ENCODE results near the gene NFX1.
"Not testable (repeated sequence)": the region's sequence is repeated elsewhere in the genome, so short reads cannot be mapped to it uniquely, and the experiment has no call there.

The NFX1 gene

GRCh38 chr9:33331377-33331891 is 41.1 kb downstream of the NFX1 start:
- TF ChIP-seq ESRRG (CRISPR knock-in tag; IDR thresholded peaks at IDR 0.05) (no peak), CSDC2 (CRISPR knock-in tag; IDR thresholded peaks at IDR 0.05) (no peak), TSHZ2 (CRISPR knock-in tag; IDR thresholded peaks at IDR 0.05) (no peak), CSRNP3 (CRISPR knock-in tag; IDR thresholded peaks at IDR 0.05) (no peak), PPARA (CRISPR knock-in tag; IDR thresholded peaks at IDR 0.05; ENCODE audit: borderline replicate concordance) (no peak), CREB5 (CRISPR knock-in tag; IDR thresholded peaks at IDR 0.05; ENCODE audit: low read depth) (no peak), BACH2 (CRISPR knock-in tag; IDR thresholded peaks at IDR 0.05; ENCODE audit: borderline replicate concordance) (no peak), TCF4 (CRISPR knock-in tag; IDR thresholded peaks at IDR 0.05; ENCODE audit: borderline replicate concordance) (no peak)
- no peak for ATAC-seq

- ATAC-seq = no peak
Observed at GRCh38 chr9:33332011-33332410, 41.7 kb downstream of the NFX1 start.

GRCh38 chr9:33332956-33333355 is 42.6 kb downstream of the NFX1 start:
- not testable (repeated sequence) for ATAC-seq

More at GRCh38 chr9:33332011-33332410, 41.7 kb downstream of the NFX1 start:
- 0 out of 2 replicates have a peak, but pooled peaks have one; percentile 37 for TF ChIP-seq TSHZ2 (CRISPR knock-in tag; IDR thresholded peaks at IDR 0.05)
- 0 out of 2 replicates have a peak, but pooled peaks have one; percentile 55 for TF ChIP-seq TCF4 (CRISPR knock-in tag; IDR thresholded peaks at IDR 0.05; ENCODE audit: borderline replicate concordance)
- TF ChIP-seq RARB (CRISPR knock-in tag; IDR thresholded peaks at IDR 0.05) = no peak

GRCh38 chr9:33340186-33340585 is 49.9 kb downstream of the NFX1 start:
- ATAC-seq = no peak
- TF ChIP-seq TOX (CRISPR knock-in tag; IDR thresholded peaks at IDR 0.05; ENCODE audit: borderline replicate concordance) (no peak), ESRRG (CRISPR knock-in tag; IDR thresholded peaks at IDR 0.05) (no peak), CSRNP3 (CRISPR knock-in tag; IDR thresholded peaks at IDR 0.05) (no peak), ZNF8 (CRISPR knock-in tag; IDR thresholded peaks at IDR 0.05) (no peak), GLIS3 (CRISPR knock-in tag; IDR thresholded peaks at IDR 0.05) (no peak), ARNTL (CRISPR knock-in tag; IDR thresholded peaks at IDR 0.05; ENCODE audit: borderline replicate concordance, low read depth) (no peak), BACH2 (CRISPR knock-in tag; IDR thresholded peaks at IDR 0.05; ENCODE audit: borderline replicate concordance) (no peak), ZC3H10 (CRISPR knock-in tag; IDR thresholded peaks at IDR 0.05) (no peak), RARB (CRISPR knock-in tag; IDR thresholded peaks at IDR 0.05) (no peak), OSR1 (CRISPR knock-in tag; IDR thresholded peaks at IDR 0.05) (no peak), CREB5 (CRISPR knock-in tag; IDR thresholded peaks at IDR 0.05; ENCODE audit: low read depth) (no peak), POU6F1 (CRISPR knock-in tag; IDR thresholded peaks at IDR 0.05; ENCODE audit: borderline replicate concordance, low read depth) (no peak), PATZ1 (CRISPR knock-in tag; IDR thresholded peaks at IDR 0.05; ENCODE audit: borderline replicate concordance) (no peak), SNAI2 (CRISPR knock-in tag; IDR thresholded peaks at IDR 0.05) (no peak), ZFP3 (CRISPR knock-in tag; IDR thresholded peaks at IDR 0.05) (no peak)

Data from SK-N-SH treated with all-trans-retinoic acid at 6 μM for 48 hours (cell line).